DOHH2 (cell line): ENCODE data around the gene METTL25.

ENCODE experiments used
- CTCF ChIP-seq: fragments of 200-600 bp; sonication (generic); IDR thresholded peaks from one replicate; pipeline ENCODE4 v1.5.1; 2014; ENCODE audit warnings: antibody characterized with exemption, mild to moderate bottlenecking, low read depth, low read length; ENCODE audit not compliant: poor library complexity, severe bottlenecking
- EZH2phosphoT487 ChIP-seq: fragments of 200-600 bp; sonication (generic); IDR thresholded peaks from 2 replicates; pipeline ENCODE4 v1.6.1; 2017; ENCODE audit warnings: borderline replicate concordance, mild to moderate bottlenecking, antibody characterized with exemption, low read length, moderate library complexity, mixed read lengths

GRCh38 chr12:82366197-82366596, 7.9 kb downstream of the METTL25 start:
- no peak for TF ChIP-seq CTCF
- no peak for TF ChIP-seq EZH2phosphoT487
